HG02870 (cell line): ENCODE measurements around the gene INPP5A.
"Not testable (repeated sequence)": the region's sequence is repeated elsewhere in the genome, so short reads cannot be mapped to it uniquely, and the experiment has no call there.

ENCODE experiments used
- ATAC-seq: cut with Tn5 transposase; IDR thresholded peaks from one replicate; pipeline ENCODE4 v1.9.1; 2021; ENCODE audit warnings: mild to moderate bottlenecking, moderate library complexity; ENCODE audit not compliant: unreplicated experiment

Gene INPP5A

DNA sequence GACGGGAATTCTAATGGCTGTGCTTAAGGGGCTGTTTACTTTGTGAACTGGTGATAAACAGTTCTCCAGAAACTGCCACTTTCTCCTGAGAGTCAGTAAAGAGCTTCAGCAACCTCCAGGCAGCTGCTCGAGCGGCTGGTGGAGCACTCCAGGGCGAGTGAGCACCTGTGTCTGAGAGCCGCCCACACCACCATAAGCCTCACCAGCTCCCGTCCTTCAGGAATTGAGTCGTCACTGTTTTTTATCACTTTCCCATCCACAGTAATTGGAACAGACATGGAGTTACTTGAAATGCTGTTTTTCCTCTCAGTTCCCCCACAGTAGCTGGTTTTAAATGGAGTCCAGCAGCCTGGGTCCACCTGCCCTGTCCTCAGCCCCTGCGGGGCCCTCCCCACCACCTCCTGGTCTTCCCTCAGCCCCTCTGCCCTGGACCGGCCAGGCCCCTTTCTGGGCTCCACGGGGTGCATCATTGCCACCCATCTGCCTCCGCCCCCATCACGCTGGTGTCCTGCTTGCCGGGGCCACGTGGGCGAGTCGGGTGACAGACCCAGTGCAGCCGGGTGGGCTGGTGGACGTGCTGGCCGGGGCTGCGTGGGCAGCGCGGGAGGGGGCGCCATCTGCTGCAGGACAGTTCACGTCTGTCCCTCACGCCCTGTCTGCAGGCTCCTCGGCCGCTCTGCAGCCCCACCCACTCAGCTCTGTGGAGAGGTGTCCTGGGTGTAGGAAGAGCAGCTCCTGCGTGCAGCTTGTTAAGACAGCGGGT lies 192.4 kb downstream of the INPP5A start:
- ATAC-seq: no peak

DNA sequence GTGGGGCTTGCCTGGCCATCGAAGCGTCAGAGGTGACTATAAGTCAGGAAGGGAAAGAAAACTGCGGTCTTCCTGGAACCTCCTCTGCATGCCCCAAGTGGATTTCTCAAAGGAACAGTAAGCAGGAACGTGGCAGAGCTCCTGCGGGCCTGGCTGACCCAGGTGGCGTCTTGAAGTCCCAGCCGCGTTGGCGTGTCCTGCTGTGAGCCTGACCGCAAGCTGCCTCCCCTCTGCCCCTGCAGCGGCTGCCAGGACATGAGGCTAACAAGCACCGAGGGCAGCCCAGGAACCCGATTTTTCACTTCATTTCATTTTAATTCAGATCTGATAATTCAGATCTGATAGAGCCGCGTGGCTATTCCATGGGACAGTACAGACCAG lies 193.0 kb downstream of the INPP5A start:
- ATAC-seq: no peak

GRCh38 chr10:132732518-132732917 lies 194.9 kb downstream of the INPP5A start:
- no peak for ATAC-seq

- ATAC-seq: no peak
Measured at GRCh38 chr10:132733926-132734325, 196.3 kb downstream of the INPP5A start.

- ATAC-seq: no peak
Measured at GRCh38 chr10:132735341-132735775, 197.8 kb downstream of the INPP5A start.

DNA sequence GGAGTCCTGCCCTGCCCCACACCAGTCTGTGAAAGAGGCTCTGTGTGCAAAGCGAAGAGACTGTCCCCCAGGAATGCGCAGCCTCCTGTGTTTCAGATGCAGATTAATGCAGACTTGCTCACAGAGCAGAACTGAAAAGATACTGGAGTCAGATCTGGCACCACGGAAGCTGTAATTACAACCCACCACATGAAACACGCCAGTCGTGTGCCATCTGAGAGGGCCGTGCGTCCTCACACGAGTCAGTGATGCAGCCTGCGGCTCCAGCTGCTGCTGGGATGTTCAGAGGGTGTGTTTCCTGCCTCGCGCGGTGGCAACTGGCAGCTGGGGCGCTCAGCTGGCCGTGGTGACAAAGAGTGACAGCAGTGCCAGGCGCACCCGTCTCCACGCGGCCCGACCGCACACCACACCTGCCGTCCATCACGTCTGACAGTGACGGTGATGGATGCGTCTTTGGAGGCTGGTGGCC lies 198.4 kb downstream of the INPP5A start:
- no peak for ATAC-seq

DNA sequence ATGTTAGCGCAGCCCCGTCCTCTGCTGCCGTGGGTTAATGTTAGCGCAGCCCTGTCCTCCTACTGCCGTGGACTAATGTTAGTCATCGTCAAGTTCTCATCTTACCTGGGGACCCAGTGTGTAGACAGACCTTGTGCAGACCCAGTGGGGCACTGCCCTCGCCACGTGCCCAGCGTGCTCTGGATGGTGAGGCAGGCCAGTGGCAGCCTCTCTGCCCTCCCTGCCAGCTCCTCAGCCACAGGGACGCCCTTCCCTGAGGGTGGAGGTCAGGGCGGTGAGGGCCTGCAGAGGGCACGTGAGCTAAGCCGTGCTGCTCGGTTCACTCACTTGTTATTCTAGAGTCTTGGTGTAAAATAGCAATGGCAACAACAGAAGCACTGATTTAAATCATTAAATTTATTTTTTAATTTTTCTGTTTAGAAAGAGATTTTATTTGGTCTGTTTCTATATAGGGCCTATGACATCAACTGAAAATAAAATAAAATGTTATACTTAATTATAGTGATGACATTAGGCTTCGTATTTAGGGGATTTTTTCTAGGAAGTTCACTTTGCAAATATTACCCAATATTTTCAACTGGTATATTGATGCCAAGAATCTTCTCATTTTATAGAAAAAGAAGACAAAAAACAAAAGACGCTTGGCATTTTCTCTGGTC lies 199.9 kb downstream of the INPP5A start:
- no peak for ATAC-seq

GRCh38 chr10:132738454-132739224 lies 201.1 kb downstream of the INPP5A start:
- no peak for ATAC-seq

- ATAC-seq: no peak
Measured at GRCh38 chr10:132739225-132739613, 201.6 kb downstream of the INPP5A start.

- ATAC-seq: no peak
Measured at GRCh38 chr10:132740588-132740987, 203.0 kb downstream of the INPP5A start.

GRCh38 chr10:132742167-132742836 lies 204.7 kb downstream of the INPP5A start:
- ATAC-seq: no peak

GRCh38 chr10:132742837-132743194 lies 205.2 kb downstream of the INPP5A start:
- no peak for ATAC-seq

GRCh38 chr10:132743196-132743924 lies 205.8 kb downstream of the INPP5A start:
- not testable (repeated sequence) for ATAC-seq

- no peak for ATAC-seq
Measured at GRCh38 chr10:132743925-132744490, 206.4 kb downstream of the INPP5A start.

DNA sequence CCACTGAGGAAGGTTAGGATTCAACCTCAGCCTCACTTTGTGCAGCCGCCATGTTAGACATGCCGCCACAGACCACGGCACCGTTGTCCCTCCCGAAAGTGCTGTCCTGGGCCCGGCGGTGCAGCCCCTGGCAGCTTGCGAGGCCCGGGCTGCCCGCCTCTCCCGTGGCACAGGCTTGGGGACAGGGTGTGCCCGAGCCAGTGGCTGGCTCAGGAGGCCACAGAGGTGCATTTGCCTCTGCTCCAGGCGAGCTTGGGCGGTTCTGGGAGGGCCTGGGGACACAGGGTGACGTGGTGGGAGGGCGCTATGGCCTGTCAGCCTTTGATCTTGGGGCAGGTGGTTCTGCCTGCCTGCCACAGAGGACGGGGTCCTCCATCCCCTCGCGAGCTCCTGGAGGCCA lies 207.3 kb downstream of the INPP5A start:
- ATAC-seq: no peak

GRCh38 chr10:132745511-132745910 lies 207.9 kb downstream of the INPP5A start:
- ATAC-seq: no peak

GRCh38 chr10:132745971-132746370 lies 208.4 kb downstream of the INPP5A start:
- ATAC-seq: no peak

GRCh38 chr10:132746386-132746785 lies 208.8 kb downstream of the INPP5A start:
- no peak for ATAC-seq

DNA sequence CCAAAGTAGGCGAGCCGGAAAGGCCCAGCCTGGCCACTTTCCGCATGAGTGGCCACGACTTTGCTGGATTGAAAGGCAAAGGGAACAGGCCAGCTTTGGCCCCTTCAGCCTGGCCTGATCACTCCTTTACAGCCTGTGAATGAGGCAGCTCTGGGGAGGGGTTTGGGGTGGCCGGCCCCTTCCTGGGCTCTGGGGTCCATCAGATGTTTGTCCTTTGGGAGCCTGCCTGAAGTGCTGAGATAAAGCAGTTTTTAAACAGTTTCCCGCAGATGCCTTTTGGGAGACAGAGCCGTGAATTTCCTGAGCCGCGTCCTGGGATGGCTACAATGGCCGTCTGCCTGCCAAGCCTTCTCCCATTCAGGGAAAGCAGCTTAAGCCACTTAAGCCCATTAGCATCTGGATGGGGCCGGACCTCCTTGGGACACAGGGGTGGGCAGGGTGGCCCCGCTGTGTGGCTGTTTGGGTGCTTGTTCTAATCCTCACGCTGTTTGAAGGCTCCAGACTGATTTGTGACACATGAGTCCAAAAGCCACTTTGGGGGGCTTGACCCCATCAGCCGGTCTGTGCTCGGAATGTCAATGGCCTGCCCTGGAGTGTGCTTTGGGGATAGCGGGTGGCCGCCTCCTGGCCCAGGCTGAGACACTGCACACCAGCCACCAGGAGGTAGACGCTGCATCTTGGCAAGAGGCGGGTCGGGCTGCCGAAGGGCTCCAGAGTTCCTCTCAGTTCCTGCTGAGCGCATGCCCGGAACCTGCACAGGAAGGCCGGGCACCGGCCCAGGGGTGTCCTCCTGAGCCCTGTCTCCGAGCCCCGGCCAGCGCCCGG lies 209.4 kb downstream of the INPP5A start:
- ATAC-seq: no peak
